Measurements from ENCODE around the gene MYF5. TPM values are rescaled to one million over a fixed set of nuclear protein-coding genes. Genes with fewer than 3 reads are reported as not detected.

Gene MYF5
- total and polyA plus RNA-seq, 2 experiments from 2014 or later, result not detected

DNA sequence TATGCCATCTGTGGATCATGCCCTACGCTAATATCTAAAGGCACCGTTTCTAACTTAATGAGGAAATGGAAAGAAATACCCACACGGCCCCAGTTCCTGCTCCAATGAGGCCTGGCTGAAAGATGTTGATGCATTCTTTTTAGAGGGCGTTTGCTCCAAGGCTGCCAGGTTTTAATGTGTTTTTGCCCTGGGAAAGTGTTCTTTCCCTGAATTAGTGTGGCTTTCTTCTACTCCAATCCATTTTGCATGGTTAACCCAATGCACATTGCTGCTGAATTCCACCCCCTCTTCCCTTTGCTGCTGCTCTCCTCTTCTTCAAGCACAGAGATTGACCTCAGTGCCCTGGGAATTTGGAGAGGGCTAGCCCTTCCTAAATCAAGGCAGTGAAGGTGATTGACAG, 1.1 kb downstream of the MYF5 start:
- Histone ChIP-seq H2AFZ (no peak overlapping the region), H3K9me2 (replicated peaks; ENCODE audit: insufficient read depth) (no peaks in the 10 kb centered on the region), H4K20me1 (ENCODE audit: insufficient read depth, poor library complexity, severe bottlenecking) (no peaks in the 10 kb centered on the region), H3K79me2 (no peaks in the 10 kb centered on the region), H3K9me3 (ENCODE audit: low read depth) (no peaks in the 10 kb centered on the region), H3K4me2 (no peak overlapping the region), H3K4me3 (no peak overlapping the region), H3K36me3 (replicated peaks; ENCODE audit: insufficient read depth, low read depth) (no peaks in the 10 kb centered on the region), H3K27ac (no peak overlapping the region), H3K4me1 (ENCODE audit: insufficient read depth) (no peaks in the 10 kb centered on the region), H3K27me3 (peaks cover 28% of the 10 kb centered on the region)
- WGBS (ENCODE audit: low lambda C conversion rate, missing lambda C conversion rate), result 92% methylated on average over 4 of the region's 4 CpGs
- no peak for DNase-seq (ENCODE audit: low spot score)
- no peak for TF ChIP-seq EZH2phosphoT487 (IDR thresholded peaks at IDR 0.05; ENCODE audit: low read depth, severe bottlenecking, unreplicated experiment)

DNA sequence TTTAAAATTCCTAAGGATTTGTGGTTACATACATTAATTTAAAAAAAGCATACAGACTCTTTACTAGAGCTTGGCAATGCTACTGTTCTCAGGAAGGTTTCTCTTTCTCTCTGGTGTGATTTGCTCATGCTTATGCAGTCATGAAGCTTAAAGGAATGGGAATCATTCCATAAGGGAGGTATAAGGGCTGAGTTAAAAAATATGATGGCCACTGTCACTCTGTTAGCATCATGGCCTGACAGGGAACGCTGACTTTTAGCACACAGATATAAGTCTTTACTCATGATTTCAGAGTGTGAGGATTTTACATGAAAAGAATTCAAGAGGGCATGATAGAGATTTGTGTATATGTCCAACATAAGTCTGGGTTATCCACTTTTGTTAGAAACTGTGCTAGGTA, 3.8 kb downstream of the MYF5 start:
- TF ChIP-seq EZH2phosphoT487 (IDR thresholded peaks at IDR 0.05; ENCODE audit: low read depth, severe bottlenecking, unreplicated experiment), result no peak
- TF ChIP-seq EZH2 (IDR thresholded peaks at IDR 0.05; ENCODE audit: borderline replicate concordance), result no peak
- TF ChIP-seq, protein P1, sequence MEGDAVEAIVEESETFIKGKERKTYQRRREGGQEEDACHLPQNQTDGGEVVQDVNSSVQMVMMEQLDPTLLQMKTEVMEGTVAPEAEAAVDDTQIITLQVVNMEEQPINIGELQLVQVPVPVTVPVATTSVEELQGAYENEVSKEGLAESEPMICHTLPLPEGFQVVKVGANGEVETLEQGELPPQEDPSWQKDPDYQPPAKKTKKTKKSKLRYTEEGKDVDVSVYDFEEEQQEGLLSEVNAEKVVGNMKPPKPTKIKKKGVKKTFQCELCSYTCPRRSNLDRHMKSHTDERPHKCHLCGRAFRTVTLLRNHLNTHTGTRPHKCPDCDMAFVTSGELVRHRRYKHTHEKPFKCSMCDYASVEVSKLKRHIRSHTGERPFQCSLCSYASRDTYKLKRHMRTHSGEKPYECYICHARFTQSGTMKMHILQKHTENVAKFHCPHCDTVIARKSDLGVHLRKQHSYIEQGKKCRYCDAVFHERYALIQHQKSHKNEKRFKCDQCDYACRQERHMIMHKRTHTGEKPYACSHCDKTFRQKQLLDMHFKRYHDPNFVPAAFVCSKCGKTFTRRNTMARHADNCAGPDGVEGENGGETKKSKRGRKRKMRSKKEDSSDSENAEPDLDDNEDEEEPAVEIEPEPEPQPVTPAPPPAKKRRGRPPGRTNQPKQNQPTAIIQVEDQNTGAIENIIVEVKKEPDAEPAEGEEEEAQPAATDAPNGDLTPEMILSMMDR (IDR thresholded peaks at IDR 0.05; ENCODE audit: poor library complexity), result no peak
- Histone ChIP-seq H3K4me2 (no peak overlapping the region), H3K4me1 (ENCODE audit: insufficient read depth) (no peaks in the 10 kb centered on the region), H3K4me3 (no peak overlapping the region), H3K27ac (no peak overlapping the region), H4K20me1 (ENCODE audit: insufficient read depth, poor library complexity, severe bottlenecking) (no peaks in the 10 kb centered on the region), H2AFZ (no peak overlapping the region), H3K9me2 (replicated peaks; ENCODE audit: insufficient read depth) (no peaks in the 10 kb centered on the region), H3K79me2 (no peaks in the 10 kb centered on the region), H3K36me3 (replicated peaks; ENCODE audit: insufficient read depth, low read depth) (no peaks in the 10 kb centered on the region), H3K27me3 (peaks cover 10% of the 10 kb centered on the region), H3K9me3 (ENCODE audit: low read depth) (no peaks in the 10 kb centered on the region)
- DNase-seq (ENCODE audit: low spot score), result no peak
- 73% methylated on average over 1 of the region's 1 CpG for WGBS (ENCODE audit: low lambda C conversion rate, missing lambda C conversion rate)

DNA sequence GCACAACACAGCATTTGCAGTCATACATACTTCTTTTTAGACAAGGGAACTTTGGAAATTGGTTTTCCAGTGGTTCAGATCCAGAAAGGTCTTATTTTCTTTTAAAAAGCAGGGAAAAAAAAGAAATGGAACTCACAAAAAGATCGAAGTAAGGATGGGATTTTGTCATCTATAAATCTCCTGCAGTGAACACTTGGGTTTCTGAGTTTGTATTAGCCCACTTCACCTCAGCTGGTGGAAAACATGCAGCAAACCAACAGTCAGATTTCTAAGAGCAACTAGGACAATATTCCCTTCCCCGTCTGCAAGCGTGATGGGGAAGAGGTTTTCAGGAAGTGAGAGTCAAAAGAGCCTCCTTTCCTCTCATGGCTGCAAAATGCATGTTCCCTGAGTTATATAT, 4.6 kb downstream of the MYF5 start:
- no peak for DNase-seq (ENCODE audit: low spot score)
- Histone ChIP-seq H3K36me3 (replicated peaks; ENCODE audit: insufficient read depth, low read depth) (no peaks in the 10 kb centered on the region), H2AFZ (no peak overlapping the region), H3K79me2 (no peaks in the 10 kb centered on the region), H3K4me1 (ENCODE audit: insufficient read depth) (no peaks in the 10 kb centered on the region), H3K4me3 (no peak overlapping the region), H3K27ac (no peak overlapping the region), H3K4me2 (no peak overlapping the region), H3K27me3 (peaks cover 2% of the 10 kb centered on the region), H3K9me3 (ENCODE audit: low read depth) (no peaks in the 10 kb centered on the region), H4K20me1 (ENCODE audit: insufficient read depth, poor library complexity, severe bottlenecking) (no peaks in the 10 kb centered on the region), H3K9me2 (replicated peaks; ENCODE audit: insufficient read depth) (no peaks in the 10 kb centered on the region)
- no peak for TF ChIP-seq EZH2 (IDR thresholded peaks at IDR 0.05; ENCODE audit: borderline replicate concordance)
- TF ChIP-seq, protein P1 (IDR thresholded peaks at IDR 0.05; ENCODE audit: poor library complexity), result no peak
- no peak for TF ChIP-seq EZH2phosphoT487 (IDR thresholded peaks at IDR 0.05; ENCODE audit: low read depth, severe bottlenecking, unreplicated experiment)
- 84% methylated on average over 3 of the region's 3 CpGs for WGBS (ENCODE audit: low lambda C conversion rate, missing lambda C conversion rate)

DNA sequence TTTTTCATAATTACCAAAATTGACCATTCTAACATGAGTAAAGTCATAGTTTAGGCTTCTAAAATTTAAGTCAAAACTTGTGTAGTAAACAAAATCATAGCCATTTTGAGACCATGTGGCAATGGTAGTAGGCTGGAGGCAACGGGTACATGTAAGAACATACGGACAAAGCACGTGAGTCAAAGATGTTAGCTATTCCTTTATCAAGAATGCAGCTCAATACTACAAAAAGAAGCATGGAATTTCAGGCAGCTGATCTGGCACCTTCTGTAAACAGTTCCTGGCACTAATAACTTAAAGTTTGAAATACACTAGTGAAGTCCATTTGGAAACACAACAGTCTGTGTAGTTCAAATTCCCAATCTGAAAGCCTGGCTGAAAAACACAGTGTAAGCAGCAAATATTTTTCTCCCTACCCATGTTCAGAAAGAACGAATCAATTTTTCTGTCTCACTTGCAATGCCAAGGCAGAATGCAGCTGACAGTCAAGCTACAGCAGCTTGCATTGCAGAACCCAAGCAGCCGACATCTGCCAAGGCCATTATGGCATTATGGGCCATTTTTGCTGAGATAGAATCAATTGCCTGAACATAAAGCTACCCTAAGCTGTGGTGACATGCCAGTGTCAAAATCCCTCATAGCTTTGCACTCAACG, 29.3 kb downstream of the MYF5 start:
- WGBS (ENCODE audit: low lambda C conversion rate, missing lambda C conversion rate), result 69% methylated on average over 6 of the region's 6 CpGs
- no peak overlapping the region for H3K4me3 ChIP-seq

More for the DNA sequence above, 29.3 kb downstream of the MYF5 start:
- DNase-seq (ENCODE audit: low spot score), result no peak
- no peaks in the 10 kb centered on the region for H3K9me2 ChIP-seq (replicated peaks; ENCODE audit: insufficient read depth)
- H3K36me3 ChIP-seq (replicated peaks; ENCODE audit: insufficient read depth, low read depth), result no peaks in the 10 kb centered on the region
- no peaks in the 10 kb centered on the region for H3K4me1 ChIP-seq (ENCODE audit: insufficient read depth)
- H3K4me2 ChIP-seq, result no peak overlapping the region
- no peaks in the 10 kb centered on the region for H3K79me2 ChIP-seq
- no peaks in the 10 kb centered on the region for H3K9me3 ChIP-seq (ENCODE audit: low read depth)
- H3K27me3 ChIP-seq, result no peaks in the 10 kb centered on the region
- H4K20me1 ChIP-seq (ENCODE audit: insufficient read depth, poor library complexity, severe bottlenecking), result no peaks in the 10 kb centered on the region
- no peak overlapping the region for H3K27ac ChIP-seq
- TF ChIP-seq EZH2phosphoT487 (IDR thresholded peaks at IDR 0.05; ENCODE audit: low read depth, severe bottlenecking, unreplicated experiment), result no peak
- TF ChIP-seq EZH2 (IDR thresholded peaks at IDR 0.05; ENCODE audit: borderline replicate concordance), result no peak
- TF ChIP-seq, protein P1 (IDR thresholded peaks at IDR 0.05; ENCODE audit: poor library complexity), result no peak
- no peak overlapping the region for H2AFZ ChIP-seq
